ENCODE data around the gene ITGB4.
"Not testable (repeated sequence)": the region's sequence is repeated elsewhere in the genome, so short reads cannot be mapped to it uniquely, and the experiment has no call there.

Gene ITGB4

GRCh38 chr17:75778066-75778860, 57.0 kb downstream of the ITGB4 start:
- in situ Hi-C loops (cut with MboI; ENCODE audit: low pct_unique_long_range_greater_than_20kb, low sequenced_read_pairs); DNase-seq: not testable (repeated sequence)

- in situ Hi-C loops (cut with MboI; ENCODE audit: low pct_unique_long_range_greater_than_20kb, low sequenced_read_pairs), result no loop called here
- peak; percentile 66 for DNase-seq
These were observed 57.6 kb downstream of the ITGB4 start for GRCh38 chr17:75778861-75779249.

GRCh38 chr17:75779250-75779986, 58.2 kb downstream of the ITGB4 start:
- DNase-seq, result peak; percentile 100
- in situ Hi-C loops (cut with MboI; ENCODE audit: low pct_unique_long_range_greater_than_20kb, low sequenced_read_pairs), result no loop called here

GRCh38 chr17:75779987-75780889, 59.0 kb downstream of the ITGB4 start:
- no peak for DNase-seq
- in situ Hi-C loops (cut with MboI; ENCODE audit: low pct_unique_long_range_greater_than_20kb, low sequenced_read_pairs), result no loop called here

GRCh38 chr17:75783069-75783783, 62.0 kb downstream of the ITGB4 start:
- in situ Hi-C loops (cut with MboI; ENCODE audit: low pct_unique_long_range_greater_than_20kb, low sequenced_read_pairs), result no loop called here
- DNase-seq, result peak; percentile 80

GRCh38 chr17:75783803-75784472, 62.7 kb downstream of the ITGB4 start:
- in situ Hi-C loops (cut with MboI; ENCODE audit: low pct_unique_long_range_greater_than_20kb, low sequenced_read_pairs), result no loop called here
- DNase-seq, result peak; percentile 14

- in situ Hi-C loops (cut with MboI; ENCODE audit: low pct_unique_long_range_greater_than_20kb, low sequenced_read_pairs), result no loop called here
- peak; percentile 98 for DNase-seq
These were observed 63.3 kb downstream of the ITGB4 start, which contains the start of gene UNK for GRCh38 chr17:75784473-75785015. UNK (plus strand) TSS chr17:75784806; CDS start chr17:75784881, 75 bp downstream.

- in situ Hi-C loops (cut with MboI; ENCODE audit: low pct_unique_long_range_greater_than_20kb, low sequenced_read_pairs), result no loop called here
These were observed 64.0 kb downstream of the ITGB4 start for GRCh38 chr17:75785016-75785890.

GRCh38 chr17:75791254-75791653, 70.0 kb downstream of the ITGB4 start:
- in situ Hi-C loops (cut with MboI; ENCODE audit: low pct_unique_long_range_greater_than_20kb, low sequenced_read_pairs), result no loop called here
- no peak for DNase-seq

More at GRCh38 chr17:75785016-75785890, 64.0 kb downstream of the ITGB4 start:
- DNase-seq, result no peak

- in situ Hi-C loops (cut with MboI; ENCODE audit: low pct_unique_long_range_greater_than_20kb, low sequenced_read_pairs), result no loop called here
These were observed 72.2 kb downstream of the ITGB4 start for GRCh38 chr17:75793460-75793859.

GRCh38 chr17:75795820-75796607, 74.8 kb downstream of the ITGB4 start:
- no peak for DNase-seq
- in situ Hi-C loops (cut with MboI; ENCODE audit: low pct_unique_long_range_greater_than_20kb, low sequenced_read_pairs), result no loop called here

More at GRCh38 chr17:75793460-75793859, 72.2 kb downstream of the ITGB4 start:
- no peak for DNase-seq

GRCh38 chr17:75799402-75799801, 78.1 kb downstream of the ITGB4 start:
- DNase-seq, result no peak
- in situ Hi-C loops (cut with MboI; ENCODE audit: low pct_unique_long_range_greater_than_20kb, low sequenced_read_pairs), result no loop called here

- no peak for DNase-seq
- in situ Hi-C loops (cut with MboI; ENCODE audit: low pct_unique_long_range_greater_than_20kb, low sequenced_read_pairs), result no loop called here
These were observed 82.6 kb downstream of the ITGB4 start for GRCh38 chr17:75803883-75804282.

GRCh38 chr17:75806822-75807500, 85.7 kb downstream of the ITGB4 start:
- DNase-seq, result no peak
- in situ Hi-C loops (cut with MboI; ENCODE audit: low pct_unique_long_range_greater_than_20kb, low sequenced_read_pairs), result no loop called here

All from KBM-7 (cell line).